B cell (primary cell): ENCODE measurements around the gene DBR1. TPM values are rescaled to one million over a fixed set of nuclear protein-coding genes. Genes with fewer than 3 reads are reported as not detected.

Source experiments
- ATAC-seq: fragments of 200-7000 bp; cut with Tn5 transposase; one replicate; pipeline ENCODE4 v1.10.0; 2021; ENCODE audit warnings: low read depth, mild to moderate bottlenecking, moderate number of reproducible peaks, moderate library complexity
- CTCF ChIA-PET: fragments of 350-600 bp; sonication (Branson Sonifier 250); formaldehyde crosslinking; loops from one replicate; lab custom pipeline; 2021; ENCODE audit warnings: antibody characterized with exemption, inconsistent platforms; lab: Charles Lee
- POLR2A ChIA-PET: fragments of 350-600 bp; sonication (Branson Sonifier 250); formaldehyde crosslinking; loops from one replicate; lab custom pipeline; 2021; ENCODE audit warnings: antibody characterized with exemption; lab: Charles Lee
- DNase-seq: peaks from one replicate; pipeline ENCODE4 v3.0.0; 2013
- H2AFZ ChIP-seq: 2 replicates; pipeline ENCODE4 v1.6.1; 2012; ENCODE audit warnings: mild to moderate bottlenecking, low read depth, low read length; ENCODE audit not compliant: insufficient read depth, poor library complexity, severe bottlenecking
- H3K27ac ChIP-seq, 2 donors: 1 replicate in 1 of 2; 2 replicates in 1 of 2; pipeline ENCODE4 v1.5.1; 2012 to 2013; ENCODE audit warnings: low read length in 2 of 2, mild to moderate bottlenecking in 2 of 2, moderate library complexity in 1 of 2
- H3K27me3 ChIP-seq, 4 experiments: fragments of 200-600 bp in 1 of 4; sonication (generic) in 1 of 4; replicated peaks in 1 of 4; 1 replicate in 2 of 4; 2 replicates in 2 of 4; pipeline versions ENCODE4 v1.6.1 to v1.7.0; 2013 to 2016; ENCODE audit warnings: low read length in 3 of 4, mild to moderate bottlenecking in 2 of 4, mixed read lengths in 1 of 4, moderate library complexity in 1 of 4; ENCODE audit not compliant: insufficient read depth in 4 of 4, control insufficient read depth in 3 of 4; ENCODE audit errors: control extremely low read depth in 1 of 4
- H3K36me3 ChIP-seq, 2 experiments: replicated peaks in 1 of 2; 1 replicate in 1 of 2; 2 replicates in 1 of 2; pipeline versions ENCODE4 v1.6.1 to v1.7.1; 2013; ENCODE audit warnings: low read length in 1 of 2; ENCODE audit not compliant: insufficient read depth in 2 of 2, control insufficient read depth in 1 of 2; ENCODE audit errors: control extremely low read depth in 1 of 2, extremely low read depth in 1 of 2
- H3K4me1 ChIP-seq, 2 donors: fragments of 200-600 bp in 1 of 2; sonication (generic) in 1 of 2; 1 replicate in 1 of 2; 2 replicates in 1 of 2; pipeline versions ENCODE4 v1.5.1 to v1.6.1; 2013 to 2017; ENCODE audit warnings: low read length in 2 of 2; ENCODE audit not compliant: control insufficient read depth in 2 of 2, insufficient read depth in 2 of 2
- H3K4me2 ChIP-seq: replicated peaks from 2 replicates; pipeline ENCODE3; 2012; ENCODE audit warnings: mild to moderate bottlenecking, low read depth, low read length; ENCODE audit not compliant: poor library complexity, severe bottlenecking
- H3K4me3 ChIP-seq, 5 experiments: fragments of 200-600 bp in 1 of 5; sonication (generic) in 1 of 5; 1 replicate in 3 of 5; 2 replicates in 2 of 5; pipeline versions ENCODE4 v1.5.1 to v1.7.0; 2011 to 2016; ENCODE audit warnings: low read length in 4 of 5, mild to moderate bottlenecking in 4 of 5, low read depth in 2 of 5, control low read depth in 1 of 5, moderate library complexity in 1 of 5; ENCODE audit not compliant: insufficient read depth in 1 of 5; ENCODE audit errors: control extremely low read depth in 1 of 5, extremely low read depth in 1 of 5
- H3K79me2 ChIP-seq: fragments of 200-600 bp; sonication (generic); one replicate; pipeline ENCODE4 v1.6.0; 2016; ENCODE audit warnings: low read length; ENCODE audit not compliant: control insufficient read depth, insufficient read depth
- H3K9ac ChIP-seq: fragments of 200-600 bp; sonication (generic); 2 replicates; pipeline ENCODE4 v1.6.1; 2017; ENCODE audit warnings: mild to moderate bottlenecking, low read length, moderate library complexity
- H3K9me3 ChIP-seq, 3 donors: one replicate each; pipeline versions ENCODE4 v1.6.1 to v1.7.1; 2013; ENCODE audit warnings: low read length in 2 of 3; ENCODE audit not compliant: control insufficient read depth in 2 of 3, insufficient read depth in 1 of 3; ENCODE audit errors: control extremely low read depth in 1 of 3
- H4K20me1 ChIP-seq: 2 replicates; pipeline ENCODE4 v1.6.0; 2012; ENCODE audit warnings: mild to moderate bottlenecking, low read length; ENCODE audit not compliant: insufficient read depth, control insufficient read depth, poor library complexity, severe bottlenecking
- H3K27ac Mint-ChIP-seq: one replicate; pipeline ENCODE4 v1.8.0; 2021; ENCODE audit warnings: mixed read lengths
- H3K27me3 Mint-ChIP-seq: one replicate; pipeline ENCODE4 v1.8.0; 2021; ENCODE audit warnings: mixed read lengths
- H3K4me1 Mint-ChIP-seq: one replicate; pipeline ENCODE4 v1.8.0; 2021; ENCODE audit warnings: mixed read lengths
- H3K4me3 Mint-ChIP-seq: one replicate; pipeline ENCODE4 v1.8.0; 2021; ENCODE audit warnings: mixed read lengths
- H3K9me3 Mint-ChIP-seq: one replicate; pipeline ENCODE4 v1.8.0; 2022; ENCODE audit warnings: mixed read lengths; ENCODE audit not compliant: insufficient read depth
- CTCF ChIP-seq: fragments of 200-600 bp; IDR thresholded peaks from one replicate; pipeline ENCODE4 v1.8.0; 2022; ENCODE audit warnings: antibody characterized with exemption, mild to moderate bottlenecking
- EZH2 ChIP-seq: IDR thresholded peaks from 2 replicates; pipeline ENCODE4 v1.6.1; 2012; ENCODE audit warnings: borderline replicate concordance, low read depth, mild to moderate bottlenecking, moderate library complexity, low read length; ENCODE audit not compliant: insufficient read depth, poor library complexity, severe bottlenecking
- WGBS: methylation state at CpG from one replicate; pipeline ENCODE4 v1.1.5; 2013; ENCODE audit warnings: missing lambda C conversion rate; ENCODE audit not compliant: insufficient coverage; 5-methylcytosine and 5-hydroxymethylcytosine counted together
- intact Hi-C: fragments of 100-400 bp; cut with micrococcal nuclease; formaldehyde crosslinking; loops from one replicate; pipeline ENCODE4 v1.10.0; 2022
- polyA plus RNA-seq: library from polyadenylated mRNA; depleted of rRNA; stranded (reverse); fragments of >200 nt; gene quantifications from 2 replicates; pipeline ENCODE4 v1.2.3, GENCODE V29; 2012
- total RNA-seq, 2 donors: library from RNA; stranded (reverse); fragments of 120-200 nt in 1 of 2; gene quantifications; 1 replicate in 1 of 2; 2 replicates in 1 of 2; pipeline versions ENCODE4 v1.2.3 to v1.2.4, GENCODE V29; 2013 to 2022

The DBR1 gene
- total and polyA plus RNA-seq, 2 donors (not counting 1 experiment from before 2014, with no cell fraction given) = 7.5 to 22.6 TPM

DNA sequence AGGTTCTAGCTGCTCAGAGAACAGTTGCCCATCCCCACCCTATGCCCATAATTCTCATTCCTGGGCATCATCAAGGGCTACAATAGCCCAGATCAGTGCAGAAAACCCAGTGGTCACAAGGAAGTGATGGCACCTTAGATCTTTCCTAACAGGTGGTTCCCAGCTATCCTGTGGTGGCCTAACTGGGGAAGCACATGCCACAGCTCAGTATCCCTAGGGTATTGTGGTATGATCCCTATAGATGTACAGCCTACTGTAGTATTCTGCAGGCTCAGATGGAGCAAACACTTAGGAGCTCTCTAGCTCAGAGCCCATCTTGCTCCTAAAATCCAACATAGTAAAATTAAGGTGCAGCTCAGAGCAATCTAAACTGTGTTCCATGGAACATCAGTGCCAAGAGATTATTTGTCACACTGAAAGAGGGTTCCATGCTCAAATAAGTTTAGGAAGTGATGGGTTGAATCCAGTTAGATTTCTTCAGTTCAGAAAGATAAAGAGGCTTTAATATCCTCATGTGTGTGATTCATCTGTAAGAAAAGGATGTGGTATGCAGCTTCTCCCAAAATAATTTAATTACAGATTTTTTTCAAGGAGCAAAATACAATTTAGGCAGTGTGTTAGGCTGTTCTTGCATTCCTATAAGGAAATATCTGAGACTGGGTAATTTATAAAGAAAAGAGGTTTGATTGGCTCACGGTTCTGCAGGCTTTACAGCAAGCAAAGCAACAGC, 46.9 kb downstream of the DBR1 start:
- Histone ChIP-seq H3K36me3 (no peaks in the 10 kb centered on the region), H3K4me3 (no peak overlapping the region), H3K79me2 (no peaks in the 10 kb centered on the region), H3K4me1 (no peaks in the 10 kb centered on the region), H4K20me1 (no peaks in the 10 kb centered on the region), H2AFZ (no peak overlapping the region), H3K9me3 (no peaks in the 10 kb centered on the region), H3K27ac (no peak overlapping the region), H3K4me2 (no peak overlapping the region), H3K27me3 (peaks cover 0 to 8% (median 0%) of the 10 kb centered on the region in 4 experiments), H3K9ac (no peak overlapping the region)
- Mint-ChIP-seq H3K9me3 (no peaks in the 10 kb centered on the region), H3K4me1 (no peaks in the 10 kb centered on the region), H3K27ac (no peak overlapping the region), H3K27me3 (peaks cover 4% of the 10 kb centered on the region), H3K4me3 (no peak overlapping the region)
- intact Hi-C loops = no loop called here
- DNase-seq (no peak), ATAC-seq (no peak)
- 100% methylated on average over 1 of the region's 1 CpG for WGBS
- ChIA-PET POLR2A (no interaction called here), CTCF (interaction anchor here (1.2 kb wide), 1 partner anchor 12 kb away, joined by 3 read pairs; the partner anchor contains the start of gene DZIP1L)
- TF ChIP-seq EZH2 (no peak), CTCF (no peak)

DNA sequence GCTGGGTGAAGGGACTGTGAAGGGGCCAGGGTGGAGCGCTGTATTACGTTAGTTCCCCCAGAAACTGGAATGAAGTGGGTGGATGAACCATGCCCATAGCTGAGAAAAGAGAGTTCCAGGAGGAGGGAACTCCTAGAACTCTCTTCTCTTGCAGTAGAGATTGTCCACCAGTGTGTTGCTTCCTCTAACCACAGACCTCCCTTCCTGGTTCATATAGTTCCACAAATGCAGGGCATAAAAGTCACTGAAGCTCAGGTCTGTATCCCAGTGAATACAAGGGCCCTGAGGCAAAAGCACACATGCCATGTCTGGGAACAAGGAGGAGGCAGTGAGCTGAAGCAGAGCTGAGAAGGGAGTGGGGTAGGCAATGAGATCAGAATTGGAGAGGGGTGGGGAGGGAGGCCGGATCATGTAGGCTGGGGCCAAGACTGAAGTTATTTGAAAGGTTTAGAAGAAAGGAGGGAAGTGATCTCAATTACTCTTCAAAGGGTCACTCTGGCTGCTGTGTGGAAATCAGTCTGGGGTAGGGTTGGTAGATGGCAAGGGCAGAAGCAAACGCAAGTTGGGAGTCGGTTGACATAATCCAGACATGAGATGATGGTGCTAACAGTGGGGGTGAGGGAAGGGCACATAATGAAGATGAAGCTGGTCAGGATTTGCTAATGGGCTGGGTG, 49.0 kb downstream of the DBR1 start:
- 93% methylated on average over 5 of the region's 5 CpGs for WGBS
- Histone ChIP-seq H3K4me3 (no peak overlapping the region), H3K4me1 (no peaks in the 10 kb centered on the region), H4K20me1 (no peaks in the 10 kb centered on the region), H3K27me3 (peaks cover 0 to 8% (median 0%) of the 10 kb centered on the region in 4 experiments), H3K36me3 (no peaks in the 10 kb centered on the region), H3K79me2 (no peaks in the 10 kb centered on the region), H3K9me3 (no peaks in the 10 kb centered on the region), H2AFZ (no peak overlapping the region), H3K9ac (no peak overlapping the region), H3K27ac (no peak overlapping the region), H3K4me2 (no peak overlapping the region)
- intact Hi-C loops = no loop called here
- Mint-ChIP-seq H3K27me3 (peaks cover 4% of the 10 kb centered on the region), H3K27ac (no peak overlapping the region), H3K9me3 (no peaks in the 10 kb centered on the region), H3K4me3 (no peak overlapping the region), H3K4me1 (no peaks in the 10 kb centered on the region)
- TF ChIP-seq CTCF (no peak), EZH2 (no peak)
- CTCF ChIA-PET = no interaction called here
- no peak for ATAC-seq
- POLR2A ChIA-PET = no interaction called here
- no peak for DNase-seq
